Endothelial cell of umbilical vein (primary cell): ENCODE measurements around the gene OPRM1. TPM values are rescaled to one million over a fixed set of nuclear protein-coding genes. Genes with fewer than 3 reads are reported as not detected.

Experiments
- BruUV-seq: library from RNA; stranded (reverse); fragments of 400-500 nt; replicated peaks from 2 replicates; lab custom pipeline; 2021; lab: Mats Ljungman, UMichigan
- CTCF ChIA-PET: fragments of 300-600, 350-600 bp; sonication (Branson Sonifier 250); formaldehyde crosslinking; loops from one replicate; lab custom pipeline; 2021; ENCODE audit warnings: antibody characterized with exemption, inconsistent platforms; lab: Charles Lee
- POLR2A ChIA-PET: fragments of 300-600, 350-600 bp; sonication (Branson Sonifier 250); formaldehyde crosslinking; loops from one replicate; lab custom pipeline; 2021; ENCODE audit warnings: antibody characterized with exemption, inconsistent platforms; lab: Charles Lee
- DNase-seq: peaks from one replicate; pipeline ENCODE4 v3.0.0-alpha.2; 2011; ENCODE audit warnings: low read depth, low spot score
- FAIRE-seq: peaks from 2 replicates; lab custom pipeline; 2011; peaks lifted over from hg19 to GRCh38; lab: Jason Lieb, UNC
- H2AFZ ChIP-seq: 2 replicates; pipeline ENCODE4 v1.6.0; 2012; ENCODE audit warnings: low read depth, low read length, control low read depth, inconsistent platforms
- H3K27ac ChIP-seq: 2 replicates; pipeline ENCODE4 v1.5.1; 2011; ENCODE audit warnings: low read depth, mild to moderate bottlenecking, control low read depth, low read length, moderate library complexity; ENCODE audit not compliant: insufficient read depth
- H3K27me3 ChIP-seq, 2 experiments: 2 replicates each; pipeline versions ENCODE4 v1.6.0 to v1.6.1; 2011; ENCODE audit warnings: low read length in 2 of 2, mixed read lengths in 1 of 2; ENCODE audit not compliant: control insufficient read depth in 2 of 2, insufficient read depth in 2 of 2
- H3K36me3 ChIP-seq, 2 experiments: 2 replicates in 1 of 2; 3 replicates in 1 of 2; pipeline ENCODE4 v1.5.1; 2011; ENCODE audit warnings: low read length in 2 of 2, mild to moderate bottlenecking in 1 of 2, moderate library complexity in 1 of 2; ENCODE audit not compliant: control insufficient read depth in 2 of 2, insufficient read depth in 2 of 2; ENCODE audit errors: extremely low read depth in 1 of 2
- H3K4me1 ChIP-seq: 3 replicates; pipeline ENCODE4 v1.5.1; 2011; ENCODE audit warnings: mild to moderate bottlenecking, low read length; ENCODE audit not compliant: control insufficient read depth, insufficient read depth; ENCODE audit errors: extremely low read depth
- H3K4me2 ChIP-seq: 2 replicates; pipeline ENCODE4 v1.6.1; 2011; ENCODE audit warnings: low read length, control low read depth, mixed read lengths; ENCODE audit not compliant: insufficient read depth
- H3K4me3 ChIP-seq, 3 experiments: fragments of 200-600 bp in 1 of 3; sonication (generic), shearing (Covaris generic) in 1 of 3; replicated peaks in 1 of 3; 2 replicates each; pipeline ENCODE4 v1.5.1; 2011 to 2016; ENCODE audit warnings: control low read depth in 3 of 3, low read length in 3 of 3, mild to moderate bottlenecking in 2 of 3, inconsistent platforms in 1 of 3, low read depth in 1 of 3, moderate library complexity in 1 of 3; ENCODE audit not compliant: insufficient read depth in 1 of 3
- H3K79me2 ChIP-seq: 2 replicates; pipeline ENCODE4 v1.6.0; 2012; ENCODE audit warnings: low read length, inconsistent platforms; ENCODE audit not compliant: control insufficient read depth, insufficient read depth
- H3K9ac ChIP-seq: replicated peaks from 2 replicates; pipeline ENCODE3; 2011; ENCODE audit warnings: low read length, control low read depth; ENCODE audit not compliant: insufficient read depth; ENCODE audit errors: extremely low read depth
- H3K9me1 ChIP-seq: replicated peaks from 3 replicates; pipeline ENCODE4 v1.6.0; 2011; ENCODE audit warnings: mild to moderate bottlenecking, low read length; ENCODE audit not compliant: control insufficient read depth, insufficient read depth; ENCODE audit errors: extremely low read depth
- H3K9me3 ChIP-seq: replicated peaks from 2 replicates; pipeline ENCODE4 v1.5.1; 2012; ENCODE audit warnings: low read length, inconsistent platforms; ENCODE audit not compliant: control insufficient read depth, insufficient read depth
- H4K20me1 ChIP-seq: replicated peaks from 2 replicates; pipeline ENCODE3; 2011; ENCODE audit warnings: mild to moderate bottlenecking, low read length; ENCODE audit not compliant: control insufficient read depth, insufficient read depth; ENCODE audit errors: extremely low read depth
- EZH2 ChIP-seq: IDR thresholded peaks from 2 replicates; pipeline ENCODE4 v1.6.1; 2012; ENCODE audit warnings: borderline replicate concordance, low read depth, mild to moderate bottlenecking, moderate library complexity, low read length, inconsistent platforms; ENCODE audit not compliant: severe bottlenecking
- FOS ChIP-seq: IDR thresholded peaks from 2 replicates; pipeline ENCODE4 v1.6.1; 2011; ENCODE audit warnings: mild to moderate bottlenecking, low read length, moderate library complexity, borderline replicate concordance; ENCODE audit not compliant: insufficient read depth
- GATA2 ChIP-seq: IDR thresholded peaks from 2 replicates; pipeline ENCODE4 v1.7.0; 2011; ENCODE audit warnings: low read depth, mild to moderate bottlenecking, moderate library complexity, mixed read lengths, low read length; ENCODE audit not compliant: insufficient read length, insufficient read depth
- JUN ChIP-seq: IDR thresholded peaks from 2 replicates; pipeline ENCODE4 v1.6.1; 2011; ENCODE audit warnings: borderline replicate concordance, low read depth; ENCODE audit not compliant: insufficient read length, insufficient read depth
- MYC ChIP-seq: IDR thresholded peaks from one replicate; pipeline ENCODE4 v1.6.1; 2011; ENCODE audit warnings: mild to moderate bottlenecking, low read depth, low read length
- POLR2A ChIP-seq: IDR thresholded peaks from 2 replicates; pipeline ENCODE4 v1.6.1; 2012; ENCODE audit warnings: low read depth, mild to moderate bottlenecking, control low read depth, low read length
- POLR2AphosphoS5 ChIP-seq: IDR thresholded peaks from 2 replicates; pipeline ENCODE4 v1.6.1; 2012; ENCODE audit warnings: low read depth, mild to moderate bottlenecking, control low read depth, low read length, moderate library complexity; ENCODE audit not compliant: insufficient read depth
- dilution Hi-C: fragments of 300-500 bp; cut with MboI; formaldehyde crosslinking; loops from one replicate; pipeline ENCODE4 v1.15.0; 2019; ENCODE audit warnings: low sequenced_read_pairs; ENCODE audit not compliant: extremely low pct_ligation_motif_present
- intact Hi-C: fragments of 100-400 bp; cut with micrococcal nuclease; formaldehyde crosslinking; loops from one replicate; pipeline ENCODE4 v1.10.0; 2022
- polyA plus RNA-seq, 4 experiments: library from polyadenylated mRNA; depleted of rRNA in 3 of 4; stranded (reverse) in 3 of 4; unstranded in 1 of 4; fragments of >200 nt; gene quantifications; 2 replicates each; pipeline versions ENCODE4 v1.2.1 to v1.2.3, GENCODE V29; 2011 to 2012; ENCODE audit warnings: missing spikeins in 1 of 4
- total RNA-seq: library from RNA; stranded (reverse); gene quantifications from 2 replicates; pipeline ENCODE4 v1.2.3, GENCODE V29; 2021
- TF ChIP-seq, protein P1 (sequence below): IDR thresholded peaks from 2 replicates; pipeline ENCODE4 v1.6.1; 2011; ENCODE audit not compliant: insufficient read depth, insufficient read length
- TF ChIP-seq, protein P2 (sequence below), 2 donors: IDR thresholded peaks; 1 replicate in 1 of 2; 2 replicates in 1 of 2; pipeline ENCODE4 v1.5.1; 2011; ENCODE audit warnings: low read length in 2 of 2, mild to moderate bottlenecking in 2 of 2, moderate library complexity in 2 of 2, control low read depth in 1 of 2, inconsistent platforms in 1 of 2, low read depth in 1 of 2; ENCODE audit not compliant: insufficient read depth in 1 of 2; ENCODE audit errors: extremely low read depth in 1 of 2

OPRM1 gene
- total and polyA plus RNA-seq, 2 donors (not counting 3 experiments of a cell fraction or from before 2014, with no cell fraction given): not detected

GRCh38 chr6:154196333-154196885 lies 157.4 kb downstream of the OPRM1 start:
- intact Hi-C loops: no loop called here
- H3K9me3 ChIP-seq: no peaks in the 10 kb centered on the region
- dilution Hi-C loops: no loop called here
- no peaks in the 10 kb centered on the region for H3K4me1 ChIP-seq
- H3K4me3 ChIP-seq: no peak overlapping the region
- TF ChIP-seq GATA2 (no peak), POLR2AphosphoS5 (no peak), POLR2A (no peak), MYC (no peak), JUN (no peak), FOS (no peak), EZH2 (no peak)
- TF ChIP-seq, protein P1, sequence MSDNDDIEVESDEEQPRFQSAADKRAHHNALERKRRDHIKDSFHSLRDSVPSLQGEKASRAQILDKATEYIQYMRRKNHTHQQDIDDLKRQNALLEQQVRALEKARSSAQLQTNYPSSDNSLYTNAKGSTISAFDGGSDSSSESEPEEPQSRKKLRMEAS: no peak
- TF ChIP-seq, protein P2, sequence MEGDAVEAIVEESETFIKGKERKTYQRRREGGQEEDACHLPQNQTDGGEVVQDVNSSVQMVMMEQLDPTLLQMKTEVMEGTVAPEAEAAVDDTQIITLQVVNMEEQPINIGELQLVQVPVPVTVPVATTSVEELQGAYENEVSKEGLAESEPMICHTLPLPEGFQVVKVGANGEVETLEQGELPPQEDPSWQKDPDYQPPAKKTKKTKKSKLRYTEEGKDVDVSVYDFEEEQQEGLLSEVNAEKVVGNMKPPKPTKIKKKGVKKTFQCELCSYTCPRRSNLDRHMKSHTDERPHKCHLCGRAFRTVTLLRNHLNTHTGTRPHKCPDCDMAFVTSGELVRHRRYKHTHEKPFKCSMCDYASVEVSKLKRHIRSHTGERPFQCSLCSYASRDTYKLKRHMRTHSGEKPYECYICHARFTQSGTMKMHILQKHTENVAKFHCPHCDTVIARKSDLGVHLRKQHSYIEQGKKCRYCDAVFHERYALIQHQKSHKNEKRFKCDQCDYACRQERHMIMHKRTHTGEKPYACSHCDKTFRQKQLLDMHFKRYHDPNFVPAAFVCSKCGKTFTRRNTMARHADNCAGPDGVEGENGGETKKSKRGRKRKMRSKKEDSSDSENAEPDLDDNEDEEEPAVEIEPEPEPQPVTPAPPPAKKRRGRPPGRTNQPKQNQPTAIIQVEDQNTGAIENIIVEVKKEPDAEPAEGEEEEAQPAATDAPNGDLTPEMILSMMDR (IDR thresholded peaks at IDR 0.05; ENCODE audit: extremely low read depth in 1 of 2, insufficient read depth in 1 of 2, low read depth in 1 of 2, low read length in 2 of 2): no peak
- no peaks in the 10 kb centered on the region for H3K27me3 ChIP-seq
- no peaks in the 10 kb centered on the region for H4K20me1 ChIP-seq
- H3K36me3 ChIP-seq: no peaks in the 10 kb centered on the region
- ChIA-PET CTCF (interaction anchor here (0.9 to 1.7 kb wide), 6 partner anchors 15 to 672 kb away, joined by 3 read pairs; no protein-coding TSS in a partner anchor), POLR2A (no interaction called here)
- no peaks in the 10 kb centered on the region for H3K9me1 ChIP-seq
- no peak for DNase-seq
- no peak overlapping the region for H3K27ac ChIP-seq
- no peak overlapping the region for H3K9ac ChIP-seq
- no peak for FAIRE-seq
- no peak overlapping the region for H2AFZ ChIP-seq
- no TSS peak for BruUV-seq
- H3K4me2 ChIP-seq: no peak overlapping the region
- H3K79me2 ChIP-seq: no peaks in the 10 kb centered on the region
